Measurements from ENCODE around the gene NOD2.

DNA sequence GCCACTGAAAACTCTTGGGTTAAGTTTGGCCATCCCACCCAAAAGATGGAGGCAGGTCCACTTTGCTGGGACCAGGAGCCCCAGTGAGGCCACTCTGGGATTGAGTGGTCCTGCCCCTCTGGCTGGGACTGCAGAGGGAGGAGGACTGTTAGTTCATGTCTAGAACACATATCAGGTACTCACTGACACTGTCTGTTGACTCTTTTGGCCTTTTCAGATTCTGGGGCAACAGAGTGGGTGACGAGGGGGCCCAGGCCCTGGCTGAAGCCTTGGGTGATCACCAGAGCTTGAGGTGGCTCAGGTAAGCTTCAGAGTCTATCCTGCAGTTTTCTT lies 29.0 kb downstream of the NOD2 start:
- TF ChIP-seq CTCF (IDR thresholded peaks at IDR 0.05) (no peak), POLR2A (IDR thresholded peaks at IDR 0.05) (no peak)

Measured in uterus (tissue), 2 donors.